ENCODE results near the gene ISM1.

DNA sequence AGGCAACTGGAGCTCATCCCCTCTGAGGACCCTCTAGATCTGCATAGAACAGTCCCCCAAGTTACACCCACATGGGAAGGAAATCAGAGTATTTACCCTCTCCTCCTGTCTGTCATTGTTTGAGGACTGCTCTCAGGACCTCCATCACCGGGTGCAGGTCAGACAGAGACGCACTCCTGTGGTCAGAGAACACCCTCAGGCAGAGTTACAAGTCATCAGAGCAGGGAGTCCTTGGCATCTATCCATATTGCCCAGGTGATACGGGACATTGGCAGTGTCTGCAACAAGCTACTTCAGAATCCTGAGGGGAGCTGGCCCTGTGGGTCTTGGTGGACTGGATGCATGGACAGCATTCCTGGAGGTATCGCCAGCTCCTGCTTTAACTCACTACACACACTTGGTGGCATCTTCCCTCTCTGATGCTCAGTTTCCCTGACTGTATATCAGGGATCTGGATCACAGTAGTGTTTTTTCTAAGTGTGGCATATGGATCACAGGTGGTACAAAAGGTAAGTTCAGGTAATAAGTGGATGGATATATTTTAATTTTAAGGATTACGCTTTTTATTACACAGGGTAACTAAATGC is 15.1 kb upstream of the ISM1 start:
- TF ChIP-seq POLR2A (IDR thresholded peaks at IDR 0.05): no peak
- no peak for TF ChIP-seq CTCF (IDR thresholded peaks at IDR 0.05)
